ENCODE results near the gene KCNAB1. TPM values are rescaled to one million over a fixed set of nuclear protein-coding genes. Genes with fewer than 3 reads are reported as not detected.

KCNAB1 gene
- total RNA-seq, 3 donors from 2014 or later = 0.65 to 13.5 (median 1.2) TPM

- no peaks in the 10 kb centered on the region for H3K4me1 ChIP-seq (ENCODE audit: low read depth)
- H3K4me3 ChIP-seq = no peak overlapping the region
- ATAC-seq (no peak), DNase-seq (no peak)
- intact Hi-C loops (cut with DNase I, micrococcal nuclease) = no loop called here
- H3K36me3 ChIP-seq (ENCODE audit: low read depth) = no peaks in the 10 kb centered on the region
- H3K9me3 ChIP-seq = no peaks in the 10 kb centered on the region
- no peak for TF ChIP-seq CTCF (IDR thresholded peaks at IDR 0.05)
These were observed 293.0 kb downstream of the KCNAB1 start for GRCh38 chr3:156413293-156413892.

DNA sequence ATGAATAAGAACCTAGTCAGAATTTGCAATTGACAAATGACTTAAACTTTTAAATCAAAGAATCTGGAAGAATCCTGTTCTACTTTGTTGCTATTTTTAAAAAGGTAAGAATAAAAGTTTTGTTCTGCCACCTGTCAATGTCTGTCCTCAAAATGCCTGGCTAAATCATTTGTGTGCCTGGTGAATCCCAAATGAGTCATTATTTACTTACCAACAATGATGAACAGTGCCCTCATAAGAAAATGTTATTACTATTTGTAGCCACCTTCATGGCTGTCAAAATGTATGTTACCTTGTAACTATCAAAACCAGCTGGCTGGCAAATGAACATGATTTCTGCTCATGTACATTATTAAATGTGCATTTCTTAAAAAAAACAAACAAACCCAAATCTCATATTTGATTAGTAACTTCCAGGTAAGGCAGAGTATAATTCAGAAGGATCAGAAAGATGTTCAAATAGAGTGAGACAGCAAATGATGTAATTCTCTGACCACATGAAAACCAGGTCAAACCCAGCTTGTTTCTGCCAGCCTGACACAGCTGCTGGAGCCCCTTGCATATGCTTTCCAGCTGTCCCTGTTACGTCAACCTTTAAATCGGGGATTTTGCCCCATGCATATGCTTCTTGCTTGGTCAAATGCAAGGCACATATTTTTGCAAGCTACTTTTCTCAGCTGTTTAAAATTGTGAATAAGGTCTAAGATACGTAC lies 296.6 kb downstream of the KCNAB1 start:
- no peak for TF ChIP-seq CTCF (IDR thresholded peaks at IDR 0.05)
- Histone ChIP-seq H3K36me3 (ENCODE audit: low read depth) (no peaks in the 10 kb centered on the region), H3K9me3 (no peaks in the 10 kb centered on the region), H3K4me3 (no peak overlapping the region), H3K4me1 (ENCODE audit: low read depth) (no peaks in the 10 kb centered on the region)
- DNase-seq (no peak), ATAC-seq (no peak)
- intact Hi-C loops (cut with DNase I, micrococcal nuclease) = no loop called here

DNA sequence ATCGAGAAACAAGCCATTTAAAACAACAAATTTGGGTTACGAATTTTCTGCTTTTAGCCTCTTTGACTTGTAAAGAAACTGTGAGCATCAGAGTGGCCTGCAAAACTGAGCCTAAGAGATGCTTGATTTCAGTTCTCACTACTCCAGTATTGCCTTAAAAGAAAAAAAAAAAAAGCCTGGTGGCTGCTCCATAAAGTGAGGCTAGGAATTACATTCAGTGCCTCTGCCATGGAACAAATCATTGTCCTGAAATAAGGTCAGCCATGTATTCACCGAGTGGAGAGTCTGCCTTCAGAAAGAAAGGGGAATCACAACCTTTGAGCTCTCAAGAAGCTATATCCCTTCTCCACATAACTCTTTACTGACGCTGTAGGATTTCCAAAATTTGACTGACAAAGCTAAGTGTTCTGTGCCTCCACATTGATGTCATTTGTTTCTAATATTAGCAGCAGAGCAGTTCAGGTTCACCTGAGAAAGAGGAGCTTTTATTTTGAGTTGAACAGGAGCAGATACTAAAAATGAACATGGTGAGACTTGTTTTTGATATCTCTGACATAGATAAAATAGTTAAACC lies 297.3 kb downstream of the KCNAB1 start:
- no peak for TF ChIP-seq CTCF (IDR thresholded peaks at IDR 0.05)
- Histone ChIP-seq H3K4me1 (ENCODE audit: low read depth) (no peaks in the 10 kb centered on the region), H3K36me3 (ENCODE audit: low read depth) (no peaks in the 10 kb centered on the region), H3K4me3 (no peak overlapping the region), H3K9me3 (no peaks in the 10 kb centered on the region)
- ATAC-seq (no peak), DNase-seq (no peak)
- intact Hi-C loops (cut with DNase I, micrococcal nuclease) = no loop called here

- no peaks in the 10 kb centered on the region for H3K4me1 ChIP-seq (ENCODE audit: low read depth)
- H3K36me3 ChIP-seq (ENCODE audit: low read depth) = no peaks in the 10 kb centered on the region
- no peak for TF ChIP-seq CTCF (IDR thresholded peaks at IDR 0.05)
- no peak for DNase-seq
- ATAC-seq = no peak
- no peaks in the 10 kb centered on the region for H3K9me3 ChIP-seq
- H3K4me3 ChIP-seq = no peak overlapping the region
- intact Hi-C loops (cut with DNase I, micrococcal nuclease) = no loop called here
These were observed 298.1 kb downstream of the KCNAB1 start for GRCh38 chr3:156418428-156418827.

GRCh38 chr3:156421534-156421933 lies 301.2 kb downstream of the KCNAB1 start:
- no peak for TF ChIP-seq CTCF (IDR thresholded peaks at IDR 0.05)
- ATAC-seq (no peak), DNase-seq (no peak)
- Histone ChIP-seq H3K4me3 (no peak overlapping the region), H3K36me3 (ENCODE audit: low read depth) (no peaks in the 10 kb centered on the region), H3K9me3 (no peaks in the 10 kb centered on the region), H3K4me1 (ENCODE audit: low read depth) (no peaks in the 10 kb centered on the region)
- intact Hi-C loops (cut with DNase I, micrococcal nuclease) = no loop called here

All from mucosa of descending colon (tissue), 3 donors.